ENCODE data around the gene PARP3.
A peak's percentile ranks its signal among the peaks of the same experiment; 100 is the strongest.
"Not testable (repeated sequence)": the region's sequence is repeated elsewhere in the genome, so short reads cannot be mapped to it uniquely, and the experiment has no call there.

The PARP3 gene

DNA sequence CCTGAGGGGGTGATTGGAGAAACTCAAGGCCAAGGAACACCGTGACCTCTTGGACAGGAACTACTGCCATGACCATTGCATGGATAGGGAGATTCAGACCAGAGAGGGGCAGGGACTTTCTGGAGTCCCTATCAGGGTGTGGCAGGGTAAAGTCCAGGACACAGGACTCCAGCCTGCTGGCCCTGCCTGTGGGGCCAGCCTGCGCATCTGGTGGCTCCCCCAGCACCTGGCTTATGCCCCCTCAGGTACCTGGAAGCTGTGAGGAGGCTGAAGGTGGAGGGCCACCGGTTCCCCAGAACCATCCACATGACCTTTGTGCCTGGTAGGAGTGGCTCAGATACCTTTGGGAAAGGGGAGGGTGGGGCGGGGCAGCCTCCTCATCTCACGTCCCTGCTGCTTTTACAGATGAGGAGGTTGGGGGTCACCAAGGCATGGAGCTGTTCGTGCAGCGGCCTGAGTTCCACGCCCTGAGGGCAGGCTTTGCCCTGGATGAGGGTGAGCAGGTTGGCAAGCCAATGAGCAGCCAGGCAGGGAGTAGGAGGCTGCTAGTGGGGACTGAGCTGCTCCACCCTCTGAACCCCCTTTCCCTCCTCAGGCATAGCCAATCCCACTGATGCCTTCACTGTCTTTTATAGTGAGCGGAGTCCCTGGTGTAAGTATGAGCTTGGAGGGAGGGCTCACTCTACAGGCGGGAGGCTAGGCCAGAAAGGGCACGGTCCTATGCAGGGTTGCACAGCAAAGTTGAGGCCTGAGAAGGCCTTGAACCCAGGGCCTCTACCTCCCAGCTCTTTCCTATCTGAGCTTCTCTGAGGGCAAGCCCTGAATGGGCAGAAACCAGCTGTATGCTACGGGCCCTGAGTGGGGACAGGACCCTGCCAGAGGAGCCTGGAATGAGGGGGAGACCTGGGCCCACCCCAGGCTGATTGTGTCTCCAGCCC lies 44.1 kb downstream of the PARP3 start:
- no peak for DNase-seq (ENCODE audit: low read depth)

DNA sequence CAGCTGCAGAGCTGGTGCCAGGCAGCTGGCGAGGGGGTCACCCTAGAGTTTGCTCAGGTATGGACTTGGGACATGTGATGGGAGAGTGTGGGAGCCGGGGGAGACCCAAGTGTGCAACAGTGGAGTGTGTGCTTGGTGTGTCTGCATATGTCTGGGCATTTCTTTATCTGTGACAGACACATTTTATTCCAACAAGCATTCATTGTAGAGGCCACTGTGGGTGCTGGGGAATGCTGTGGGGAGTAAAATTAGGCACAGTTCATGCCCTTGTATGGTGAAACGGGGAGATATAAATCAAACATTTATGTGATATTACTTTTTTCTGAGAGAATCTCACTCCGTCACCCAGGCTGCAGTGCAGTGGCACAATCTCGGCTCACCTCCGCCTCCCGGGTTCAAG lies 45.4 kb downstream of the PARP3 start:
- no peak for DNase-seq (ENCODE audit: low read depth)

DNA sequence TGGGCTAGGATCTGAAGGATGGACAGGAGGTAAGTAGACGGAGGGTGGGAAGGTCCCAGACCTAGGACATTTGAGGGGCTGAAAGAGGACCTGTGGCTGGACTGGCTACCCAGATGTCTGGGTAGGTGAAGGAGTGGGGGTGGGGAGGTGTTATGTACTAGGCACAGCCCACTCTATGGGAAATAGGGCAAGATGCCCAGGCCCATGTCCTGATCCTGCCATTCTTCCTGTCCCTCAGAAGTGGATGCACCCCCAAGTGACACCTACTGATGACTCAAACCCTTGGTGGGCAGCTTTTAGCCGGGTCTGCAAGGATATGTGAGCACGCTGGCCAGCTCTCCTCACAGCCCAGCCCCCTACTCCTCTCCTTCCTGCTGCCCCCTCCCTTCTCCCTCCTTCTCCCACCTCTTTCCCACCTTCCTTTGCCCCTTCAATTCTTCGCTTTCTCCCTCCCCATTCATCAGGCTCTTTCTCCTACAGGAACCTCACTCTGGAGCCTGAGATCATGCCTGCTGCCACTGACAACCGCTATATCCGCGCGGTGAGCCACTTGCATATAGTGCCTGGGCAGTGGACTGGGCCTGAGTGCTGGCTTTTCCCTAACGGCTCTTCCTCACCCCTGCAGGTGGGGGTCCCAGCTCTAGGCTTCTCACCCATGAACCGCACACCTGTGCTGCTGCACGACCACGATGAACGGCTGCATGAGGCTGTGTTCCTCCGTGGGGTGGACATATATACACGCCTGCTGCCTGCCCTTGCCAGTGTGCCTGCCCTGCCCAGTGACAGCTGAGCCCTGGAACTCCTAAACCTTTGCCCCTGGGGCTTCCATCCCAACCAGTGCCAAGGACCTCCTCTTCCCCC lies 46.4 kb downstream of the PARP3 start:
- DNase-seq (ENCODE audit: low read depth), result no peak

DNA sequence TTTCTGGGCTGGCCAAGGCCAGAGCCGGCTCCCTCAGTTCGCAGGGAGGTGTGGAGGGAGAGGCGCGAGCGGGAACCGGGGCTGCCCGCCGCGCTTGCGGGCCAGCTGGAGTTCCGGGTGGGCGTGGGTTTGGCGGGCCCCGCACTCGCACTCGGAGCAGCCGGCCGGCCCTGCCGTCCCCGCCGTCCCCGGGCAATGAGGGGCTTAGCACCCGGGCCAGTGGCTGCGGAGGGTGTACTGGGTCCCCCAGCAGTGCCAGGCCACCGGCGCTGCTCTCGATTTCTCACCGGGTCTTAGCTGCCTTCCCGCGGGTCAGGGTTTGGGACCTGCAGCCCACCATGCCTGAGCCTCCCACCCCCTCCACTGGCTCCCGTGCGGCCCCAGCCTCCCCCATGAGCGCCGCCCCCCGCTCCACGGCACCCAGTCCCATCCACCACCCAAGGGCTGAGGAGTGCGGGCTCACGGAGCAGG lies 48.4 kb downstream of the PARP3 start:
- not testable (repeated sequence) for DNase-seq (ENCODE audit: low read depth)

DNA sequence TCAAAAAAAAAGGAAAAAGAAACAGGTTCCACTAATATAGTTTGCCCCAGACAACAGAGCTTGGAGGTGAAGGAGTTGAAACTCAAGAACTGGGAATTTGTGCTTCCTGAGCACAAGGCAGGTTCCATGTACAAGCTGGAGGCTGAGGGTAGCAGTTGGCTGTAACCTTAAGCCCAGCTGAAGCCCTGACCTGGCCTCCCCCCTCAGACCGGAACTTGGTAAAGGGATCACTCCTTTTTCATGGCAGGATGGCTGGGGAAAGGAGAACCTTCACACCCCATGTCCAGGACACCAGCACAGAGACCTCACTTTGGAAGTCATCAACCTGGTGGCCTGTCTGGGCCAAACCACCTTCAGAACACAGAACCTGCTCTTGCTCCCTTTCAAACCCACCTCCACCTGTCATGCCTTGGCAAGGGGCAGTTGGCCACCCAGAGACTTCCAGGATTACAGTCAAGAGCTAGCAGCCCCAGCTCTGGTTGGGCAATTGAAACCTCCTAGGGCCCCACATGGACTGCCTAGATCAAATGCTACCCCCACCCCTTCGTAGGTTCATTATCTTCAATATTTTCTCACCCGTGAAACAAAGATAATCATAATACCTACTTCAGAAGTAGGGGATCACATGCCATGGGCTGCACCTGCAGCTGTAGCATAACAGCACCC lies 50.0 kb downstream of the PARP3 start:
- DNase-seq (ENCODE audit: low read depth), result no peak

DNA sequence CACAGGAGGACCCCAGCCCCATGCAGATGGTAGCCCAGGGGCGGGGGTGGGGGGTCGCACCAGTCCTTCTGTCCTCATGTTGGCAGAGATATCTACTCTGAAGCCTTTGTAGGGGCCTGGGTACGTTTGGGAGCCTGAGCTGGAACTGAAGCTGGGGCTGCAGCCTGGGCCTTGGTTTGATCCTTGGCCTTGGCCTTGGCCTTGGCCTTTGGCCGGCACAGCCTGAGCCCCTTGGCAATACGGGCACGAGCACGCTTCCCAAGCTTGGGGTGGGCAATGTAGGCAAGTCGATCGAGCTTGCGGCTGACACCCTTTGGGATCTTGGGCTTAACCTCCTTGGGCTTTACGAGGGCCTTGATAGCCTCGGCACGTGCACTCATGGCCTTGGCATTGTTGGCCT lies 51.5 kb downstream of the PARP3 start:
- not testable (repeated sequence) for DNase-seq (ENCODE audit: low read depth)

DNA sequence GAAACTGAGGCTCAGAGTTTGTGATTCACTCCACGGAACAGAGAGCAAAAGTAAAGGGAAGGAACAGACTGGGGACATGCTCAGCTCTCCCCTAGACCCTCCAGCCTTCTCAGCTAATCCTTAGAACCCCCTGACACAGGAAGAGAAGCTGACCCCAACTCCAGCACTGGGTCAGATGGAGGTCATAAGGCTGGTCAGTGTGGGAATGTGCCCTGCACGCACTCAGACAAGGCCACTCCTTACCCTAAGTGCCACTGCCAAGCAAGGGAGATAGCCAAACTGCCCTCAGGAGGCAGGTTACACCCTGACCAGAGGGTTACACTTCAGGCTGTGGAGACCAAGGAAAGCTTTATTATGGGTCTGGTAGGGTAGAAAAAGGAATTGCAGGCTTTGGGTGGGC lies 52.4 kb downstream of the PARP3 start:
- DNase-seq (ENCODE audit: low read depth), result no peak

DNA sequence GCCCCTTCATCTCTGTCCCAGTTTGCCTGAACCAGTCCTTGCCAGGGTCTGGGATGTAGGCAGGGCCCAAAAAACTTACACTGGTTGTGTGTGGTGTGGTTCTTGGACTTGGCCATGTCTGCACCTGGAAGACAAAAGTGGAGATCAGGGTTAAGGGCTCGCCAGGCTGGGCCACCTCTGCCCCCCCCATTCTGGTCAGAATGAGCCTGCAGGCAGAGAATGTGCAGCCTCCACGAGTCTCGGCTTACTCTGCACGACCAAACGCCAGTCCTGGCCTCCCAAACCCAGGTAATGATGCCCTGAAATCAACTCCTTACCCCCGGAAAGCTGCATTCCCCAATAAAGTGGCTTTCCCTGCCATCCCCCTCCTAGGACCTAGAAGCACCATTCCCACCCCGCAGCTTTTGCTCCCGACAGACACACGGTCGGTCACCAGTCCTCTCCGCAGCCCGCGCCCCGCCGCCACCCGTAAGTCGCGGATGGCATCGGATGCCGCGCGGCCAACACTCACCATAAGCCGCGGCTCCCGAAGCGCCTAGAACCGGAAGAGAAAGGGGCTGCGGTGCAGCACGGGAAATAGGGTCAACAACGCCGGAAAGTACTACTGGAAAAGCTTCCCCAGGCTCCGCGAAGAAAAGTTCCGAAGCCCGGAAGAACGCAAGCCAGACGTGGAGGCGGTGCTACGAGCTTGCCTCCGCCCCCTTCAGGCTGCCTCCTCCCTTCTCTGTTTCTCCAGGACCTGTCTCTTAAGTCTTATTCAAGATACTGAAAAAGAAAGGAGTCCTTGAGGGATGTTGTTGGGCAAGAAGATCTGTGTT lies 53.4 kb downstream of the PARP3 start, which contains the start of gene RPL29:
RPL29 (minus strand) TSS at position 550 of the 818 bp plus-strand sequence; CDS start at position 116, 434 bp downstream.
- DNase-seq (ENCODE audit: low read depth), result peak; percentile 74

DNA sequence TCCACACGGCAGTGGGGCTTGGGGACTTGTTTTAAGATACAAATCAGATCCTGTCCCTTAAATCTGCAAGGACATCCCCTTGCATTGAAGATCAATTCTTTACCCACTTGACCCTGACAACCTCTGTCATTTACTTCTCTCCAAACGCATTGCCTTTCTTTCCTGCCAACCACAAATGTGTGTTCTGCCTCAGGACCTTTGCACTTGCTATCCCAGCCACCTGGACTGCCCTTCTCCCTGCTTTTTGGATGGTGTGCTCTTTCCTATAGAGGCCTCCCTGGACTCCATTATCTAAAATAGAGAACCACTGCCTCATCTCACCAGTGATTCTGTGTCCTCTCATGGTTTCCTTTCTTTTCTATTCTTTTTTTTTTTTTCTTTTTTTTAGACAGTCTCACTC lies 55.0 kb downstream of the PARP3 start:
- DNase-seq (ENCODE audit: low read depth), result no peak

DNA sequence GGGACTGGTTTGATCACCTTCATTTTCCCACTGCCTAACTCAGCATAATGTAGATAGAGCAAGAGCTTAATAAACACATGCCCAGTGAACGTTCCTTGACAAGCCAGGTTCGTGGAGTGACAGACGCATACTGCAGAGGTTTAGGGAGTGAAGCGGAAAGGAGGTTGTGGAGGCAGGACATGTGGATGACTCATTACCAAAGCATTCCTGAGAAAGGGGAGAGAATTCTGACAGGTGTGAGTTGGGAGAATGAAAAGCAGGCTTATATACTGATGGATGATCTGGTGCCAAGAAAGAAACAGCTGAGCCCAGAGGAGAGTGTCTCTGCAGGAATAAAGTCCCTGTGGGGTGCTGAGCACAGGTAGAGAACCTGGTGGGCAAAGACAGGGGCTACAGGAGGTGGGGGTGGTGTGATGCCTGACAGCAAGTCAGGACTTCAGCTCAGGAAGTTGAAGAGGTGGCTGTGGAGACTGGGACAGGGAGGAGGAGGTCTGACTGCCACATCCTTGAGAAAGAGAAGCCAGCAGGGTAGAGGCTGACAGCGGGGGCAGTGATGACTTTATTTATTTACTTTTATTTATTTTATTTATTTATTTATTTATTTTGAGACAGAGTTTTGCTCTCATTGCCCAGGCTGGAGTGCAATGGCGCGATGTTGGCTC lies 55.9 kb downstream of the PARP3 start:
- no peak for DNase-seq (ENCODE audit: low read depth)

All from GM04503 (cell line).